ENCODE results near the gene TSPAN12.

TSPAN12 gene

DNA sequence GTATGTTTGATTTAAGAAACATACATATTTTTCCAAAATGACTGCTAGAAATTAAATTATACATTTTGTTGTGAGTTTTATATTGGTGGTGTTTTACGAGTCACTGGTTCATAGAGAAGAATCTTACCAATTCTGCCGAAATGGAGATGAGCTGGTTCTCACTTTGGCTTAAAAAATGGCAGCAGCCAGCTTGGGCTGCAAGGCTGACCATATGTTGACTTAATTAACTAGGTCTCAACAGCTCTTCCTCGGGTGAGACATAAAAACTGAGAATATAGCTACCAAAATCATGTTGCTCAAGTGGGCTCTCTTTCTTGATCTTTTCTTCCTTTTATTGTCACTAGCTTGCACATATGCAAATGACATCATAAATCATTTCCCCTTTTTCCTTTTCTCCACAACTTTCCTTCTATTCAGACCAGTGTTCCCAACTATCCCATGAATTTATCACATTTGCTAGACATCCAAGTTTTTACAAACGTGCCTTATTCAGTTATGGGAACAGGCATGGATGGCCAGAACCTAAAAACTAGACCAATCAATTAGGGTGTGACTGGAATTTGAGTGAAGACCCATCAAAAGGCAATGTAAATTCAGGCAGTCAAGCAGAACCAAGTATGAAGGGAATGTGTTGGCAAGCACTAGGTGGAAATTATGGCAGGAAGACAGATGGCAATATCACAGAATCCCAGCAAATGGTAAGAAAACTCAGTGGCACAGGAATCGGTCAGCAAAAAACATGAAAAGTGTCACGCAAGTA is 6.4 kb upstream of the TSPAN12 start:
- Mint-ChIP-seq H3K27ac (peak overlapping the region; percentile 68 to 88 (median 76)), H3K27me3 (ENCODE audit: low read depth) (peaks cover 3% of the 10 kb centered on the region), H3K9me3 (no peaks in the 10 kb centered on the region), H3K4me1 (peaks cover 27% of the 10 kb centered on the region), H3K4me3 (no peak overlapping the region), H3K36me3 (ENCODE audit: low read depth) (no peaks in the 10 kb centered on the region)
- TF ChIP-seq, protein P1, sequence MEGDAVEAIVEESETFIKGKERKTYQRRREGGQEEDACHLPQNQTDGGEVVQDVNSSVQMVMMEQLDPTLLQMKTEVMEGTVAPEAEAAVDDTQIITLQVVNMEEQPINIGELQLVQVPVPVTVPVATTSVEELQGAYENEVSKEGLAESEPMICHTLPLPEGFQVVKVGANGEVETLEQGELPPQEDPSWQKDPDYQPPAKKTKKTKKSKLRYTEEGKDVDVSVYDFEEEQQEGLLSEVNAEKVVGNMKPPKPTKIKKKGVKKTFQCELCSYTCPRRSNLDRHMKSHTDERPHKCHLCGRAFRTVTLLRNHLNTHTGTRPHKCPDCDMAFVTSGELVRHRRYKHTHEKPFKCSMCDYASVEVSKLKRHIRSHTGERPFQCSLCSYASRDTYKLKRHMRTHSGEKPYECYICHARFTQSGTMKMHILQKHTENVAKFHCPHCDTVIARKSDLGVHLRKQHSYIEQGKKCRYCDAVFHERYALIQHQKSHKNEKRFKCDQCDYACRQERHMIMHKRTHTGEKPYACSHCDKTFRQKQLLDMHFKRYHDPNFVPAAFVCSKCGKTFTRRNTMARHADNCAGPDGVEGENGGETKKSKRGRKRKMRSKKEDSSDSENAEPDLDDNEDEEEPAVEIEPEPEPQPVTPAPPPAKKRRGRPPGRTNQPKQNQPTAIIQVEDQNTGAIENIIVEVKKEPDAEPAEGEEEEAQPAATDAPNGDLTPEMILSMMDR (IDR thresholded peaks at IDR 0.05; ENCODE audit: unreplicated experiment in 3 of 3) = no peak

DNA sequence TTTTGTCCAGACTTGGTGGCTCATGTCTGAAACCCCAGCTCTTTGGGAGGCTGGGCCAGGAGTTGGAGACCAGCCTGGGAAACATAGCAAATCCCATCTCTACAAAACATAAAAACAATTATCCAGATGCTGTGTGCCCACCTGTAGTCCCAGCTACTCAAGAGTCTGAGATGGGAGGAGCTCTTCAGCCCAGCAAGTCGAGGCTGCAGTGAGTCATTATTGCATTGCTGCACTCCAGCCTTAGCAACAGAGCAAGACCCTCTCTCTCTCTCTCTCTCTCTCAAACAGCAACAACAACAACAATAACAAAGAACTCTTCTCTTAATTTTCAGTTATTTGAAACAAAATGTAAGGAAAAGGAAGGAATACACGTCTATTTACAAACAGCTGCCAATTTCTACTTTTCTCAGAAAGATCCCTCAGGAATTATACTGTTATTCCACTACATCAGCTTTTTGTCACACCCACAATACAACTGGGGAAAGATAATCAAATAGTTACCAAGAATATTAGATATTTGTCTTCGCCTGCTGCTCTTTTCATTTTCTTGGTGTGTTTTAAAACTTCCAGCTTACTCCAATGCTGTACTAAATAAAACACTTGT is 5.1 kb upstream of the TSPAN12 start:
- Mint-ChIP-seq H3K27me3 (ENCODE audit: low read depth) (peaks cover 3% of the 10 kb centered on the region), H3K27ac (peak overlapping the region in 1 of 3 experiments; percentile 42), H3K36me3 (ENCODE audit: low read depth) (no peaks in the 10 kb centered on the region), H3K4me1 (peaks cover 33% of the 10 kb centered on the region), H3K9me3 (no peaks in the 10 kb centered on the region), H3K4me3 (no peak overlapping the region)
- TF ChIP-seq, protein P1 (IDR thresholded peaks at IDR 0.05; ENCODE audit: unreplicated experiment in 3 of 3) = no peak

DNA sequence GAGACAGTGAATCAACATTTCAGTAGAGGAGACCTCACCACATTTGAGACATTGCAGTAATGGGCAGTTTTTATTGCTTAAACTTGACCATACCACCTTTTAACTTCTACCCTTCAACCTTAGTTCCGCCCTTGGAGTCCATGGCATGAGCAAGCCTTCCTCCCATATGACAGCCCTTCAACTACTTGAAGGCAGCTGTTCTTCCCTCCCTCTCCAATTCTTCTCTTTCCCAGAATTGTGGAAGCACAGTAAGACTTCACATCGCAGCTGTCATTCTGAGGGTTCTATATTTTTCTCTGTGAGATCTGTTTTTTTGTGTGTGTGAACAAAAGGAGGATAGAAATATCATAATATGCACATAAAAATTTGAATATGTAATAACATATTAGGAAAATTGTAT is 2.2 kb upstream of the TSPAN12 start:
- H3K36me3 Mint-ChIP-seq (ENCODE audit: low read depth) = peaks cover 5% of the 10 kb centered on the region
- TF ChIP-seq, protein P1 (IDR thresholded peaks at IDR 0.05; ENCODE audit: unreplicated experiment in 3 of 3) = no peak
- H3K27ac Mint-ChIP-seq = peak overlapping the region in 2 of 3 experiments; percentile 82 to 85
- H3K9me3 Mint-ChIP-seq = no peaks in the 10 kb centered on the region
- peaks cover 3% of the 10 kb centered on the region for H3K27me3 Mint-ChIP-seq (ENCODE audit: low read depth)
- H3K4me1 Mint-ChIP-seq = peaks cover 45% of the 10 kb centered on the region
- peak overlapping the region; percentile 54 to 65 (median 55) for H3K4me3 Mint-ChIP-seq

DNA sequence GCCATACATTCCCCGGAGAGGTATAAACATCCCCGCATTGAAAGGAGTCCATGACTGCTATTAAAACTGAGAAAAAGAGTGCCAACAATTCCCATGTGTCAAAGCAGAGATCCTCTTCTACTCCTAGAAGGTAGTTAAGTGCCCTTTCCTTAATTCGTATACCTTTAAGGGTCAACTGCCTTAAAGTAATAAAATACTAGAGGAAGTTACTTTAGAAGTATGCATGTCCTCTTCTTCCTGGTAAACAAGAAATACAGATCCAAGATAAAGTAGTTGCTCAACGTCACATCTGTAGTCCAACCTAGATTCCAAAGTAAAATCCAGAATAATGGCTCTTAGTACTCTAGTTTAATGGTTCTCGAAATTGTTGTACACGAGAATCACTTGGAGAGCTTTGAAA is 1.5 kb upstream of the TSPAN12 start:
- H3K4me1 Mint-ChIP-seq = peaks cover 47% of the 10 kb centered on the region
- H3K9me3 Mint-ChIP-seq = no peaks in the 10 kb centered on the region
- H3K36me3 Mint-ChIP-seq (ENCODE audit: low read depth) = peaks cover 12% of the 10 kb centered on the region
- H3K27me3 Mint-ChIP-seq (ENCODE audit: low read depth) = peaks cover 3% of the 10 kb centered on the region
- peak overlapping the region in 2 of 3 experiments; percentile 96 to 99 for H3K27ac Mint-ChIP-seq
- TF ChIP-seq, protein P1 (IDR thresholded peaks at IDR 0.05; ENCODE audit: unreplicated experiment in 3 of 3) = no peak
- H3K4me3 Mint-ChIP-seq = peak overlapping the region; percentile 11 to 32 (median 32)

DNA sequence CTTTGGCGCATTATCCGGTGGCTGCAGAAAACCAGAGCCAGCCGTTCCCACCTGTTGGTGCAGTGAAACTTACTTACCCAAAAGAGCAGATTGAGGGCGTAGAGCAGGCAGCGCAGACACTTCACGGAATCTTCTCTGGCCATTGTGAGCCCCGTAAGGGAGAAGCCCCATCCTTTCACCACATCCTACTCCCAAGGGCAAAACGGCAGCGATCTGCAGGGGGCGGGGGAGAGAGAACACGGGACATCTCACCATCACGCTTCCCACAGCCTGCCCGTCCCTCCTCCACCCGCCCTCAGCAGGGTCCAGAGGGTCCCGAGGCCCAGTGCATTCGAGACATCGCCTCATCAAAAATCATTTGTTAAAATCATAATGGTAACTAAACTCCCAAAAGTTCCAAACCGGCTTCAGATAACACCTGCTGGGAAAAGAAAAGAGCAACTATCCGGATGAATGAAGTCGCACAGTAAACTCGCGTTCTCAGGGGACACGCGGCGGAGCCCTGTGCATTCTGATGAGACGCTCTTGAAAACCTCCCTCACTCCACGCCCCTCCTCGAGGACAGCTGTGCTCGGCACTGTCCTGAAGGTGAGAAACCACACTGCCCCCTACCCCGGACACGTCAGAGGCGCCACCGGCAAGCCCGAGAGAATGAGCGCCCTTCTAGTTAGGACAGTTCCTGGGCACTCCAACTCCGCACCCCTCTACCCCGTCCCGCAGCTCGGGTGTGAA is 1.2 kb downstream of the TSPAN12 start:
- H3K4me3 Mint-ChIP-seq = peak overlapping the region; percentile 93 to 98 (median 96)
- H3K27ac Mint-ChIP-seq = peak overlapping the region; percentile 87 to 99 (median 96)
- peaks cover 3% of the 10 kb centered on the region for H3K27me3 Mint-ChIP-seq (ENCODE audit: low read depth)
- H3K9me3 Mint-ChIP-seq = no peaks in the 10 kb centered on the region
- TF ChIP-seq, protein P1 (IDR thresholded peaks at IDR 0.05; ENCODE audit: unreplicated experiment in 3 of 3) = no peak
- peaks cover 47% of the 10 kb centered on the region for H3K4me1 Mint-ChIP-seq
- peaks cover 24% of the 10 kb centered on the region for H3K36me3 Mint-ChIP-seq (ENCODE audit: low read depth)
